Loucy (cell line): ENCODE measurements around the gene GCSAML.
A peak's percentile ranks its signal among the peaks of the same experiment; 100 is the strongest.

ENCODE experiments used
- H2AFZ ChIP-seq: fragments of 200-600 bp; sonication (generic); 2 replicates; pipeline ENCODE4 v1.6.0; 2016; ENCODE audit warnings: antibody characterized with exemption, mild to moderate bottlenecking, low read length, moderate library complexity
- H3F3A ChIP-seq: fragments of 200-600 bp; 2 replicates; pipeline ENCODE4 v1.6.0; 2016; ENCODE audit warnings: antibody characterized with exemption, low read depth, mild to moderate bottlenecking
- H3K27me3 ChIP-seq: fragments of 200-600 bp; sonication (generic); 2 replicates; pipeline ENCODE4 v1.6.1; 2014; ENCODE audit warnings: low read length, mild to moderate bottlenecking; ENCODE audit not compliant: insufficient read depth, poor library complexity, severe bottlenecking
- H3K36me3 ChIP-seq: fragments of 200-600 bp; sonication (generic); 2 replicates; pipeline ENCODE4 v1.6.1; 2016; ENCODE audit warnings: low read length; ENCODE audit not compliant: insufficient read depth
- H3K4me1 ChIP-seq: fragments of 200-600 bp; sonication (generic); 2 replicates; pipeline ENCODE4 v1.5.1; 2014; ENCODE audit warnings: low read length, mild to moderate bottlenecking; ENCODE audit not compliant: insufficient read depth, poor library complexity, severe bottlenecking
- H3K4me2 ChIP-seq: fragments of 200-600 bp; sonication (generic); 2 replicates; pipeline ENCODE4 v1.6.0; 2014; ENCODE audit warnings: antibody characterized with exemption, low read length, low read depth, mild to moderate bottlenecking; ENCODE audit not compliant: poor library complexity, severe bottlenecking
- H3K4me3 ChIP-seq: fragments of 200-600 bp; sonication (generic); 2 replicates; pipeline ENCODE4 v1.5.1; 2014; ENCODE audit warnings: low read length, mild to moderate bottlenecking, mixed read lengths; ENCODE audit not compliant: poor library complexity, severe bottlenecking
- H3K79me2 ChIP-seq: fragments of 200-600 bp; sonication (generic); 2 replicates; pipeline ENCODE4 v1.6.1; 2014; ENCODE audit warnings: low read length; ENCODE audit not compliant: insufficient read depth
- H3K9ac ChIP-seq: fragments of 200-600 bp; sonication (generic); 2 replicates; pipeline ENCODE4 v1.6.0; 2014; ENCODE audit warnings: mild to moderate bottlenecking, low read depth, low read length, moderate library complexity; ENCODE audit not compliant: poor library complexity, severe bottlenecking
- H3K9me2 ChIP-seq: fragments of 200-600 bp; sonication (generic); replicated peaks from 2 replicates; pipeline ENCODE4 v1.6.1; 2016; ENCODE audit warnings: low read depth, low read length, mixed read lengths
- H3K9me3 ChIP-seq: fragments of 200-600 bp; sonication (generic); 2 replicates; pipeline ENCODE4 v1.6.1; 2014; ENCODE audit warnings: mild to moderate bottlenecking, antibody characterized with exemption, low read length, low read depth; ENCODE audit not compliant: insufficient read depth
- H4K20me1 ChIP-seq: fragments of 200-600 bp; sonication (generic); 2 replicates; pipeline ENCODE4 v1.6.0; 2014; ENCODE audit warnings: antibody characterized with exemption, low read length, mild to moderate bottlenecking; ENCODE audit not compliant: insufficient read depth, poor library complexity, severe bottlenecking
- EZH2phosphoT487 ChIP-seq: fragments of 200-600 bp; IDR thresholded peaks from 2 replicates; pipeline ENCODE4 v1.6.1; 2018; ENCODE audit warnings: antibody characterized with exemption, mild to moderate bottlenecking, moderate library complexity, borderline replicate concordance
- TF ChIP-seq, protein P1 (sequence below): fragments of 200-600 bp; sonication (generic); conservative IDR thresholded peaks from 2 replicates; pipeline ENCODE4 v1.5.1; 2014; ENCODE audit warnings: mild to moderate bottlenecking, antibody characterized with exemption, low read length

Gene GCSAML

DNA sequence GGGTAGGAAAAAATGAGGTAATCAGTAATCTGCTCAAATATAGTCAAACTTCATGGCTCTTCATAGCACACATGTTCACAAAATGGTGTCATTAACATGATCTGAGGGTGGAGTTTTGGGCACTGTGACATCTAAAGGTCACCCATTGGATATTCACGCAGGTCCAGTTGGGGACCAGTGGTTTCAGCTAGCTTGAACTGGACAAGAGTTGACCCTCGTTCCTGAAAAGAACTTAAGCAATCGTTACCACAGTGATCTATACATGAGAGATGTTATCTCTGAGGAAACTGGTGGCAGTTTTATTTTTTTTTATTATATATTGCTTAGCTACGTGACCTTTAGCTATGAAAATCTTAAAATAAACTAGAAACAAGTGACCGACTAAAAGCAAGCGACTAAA lies 9.7 kb upstream of the GCSAML start:
- Histone ChIP-seq H3K9me3 (0 out of 2 replicates have a peak, but pooled peaks cover 6% of the 10 kb centered on the region), H3K4me2 (peak overlapping the region; percentile 73)
- TF ChIP-seq EZH2phosphoT487: no peak
- TF ChIP-seq, protein P1, sequence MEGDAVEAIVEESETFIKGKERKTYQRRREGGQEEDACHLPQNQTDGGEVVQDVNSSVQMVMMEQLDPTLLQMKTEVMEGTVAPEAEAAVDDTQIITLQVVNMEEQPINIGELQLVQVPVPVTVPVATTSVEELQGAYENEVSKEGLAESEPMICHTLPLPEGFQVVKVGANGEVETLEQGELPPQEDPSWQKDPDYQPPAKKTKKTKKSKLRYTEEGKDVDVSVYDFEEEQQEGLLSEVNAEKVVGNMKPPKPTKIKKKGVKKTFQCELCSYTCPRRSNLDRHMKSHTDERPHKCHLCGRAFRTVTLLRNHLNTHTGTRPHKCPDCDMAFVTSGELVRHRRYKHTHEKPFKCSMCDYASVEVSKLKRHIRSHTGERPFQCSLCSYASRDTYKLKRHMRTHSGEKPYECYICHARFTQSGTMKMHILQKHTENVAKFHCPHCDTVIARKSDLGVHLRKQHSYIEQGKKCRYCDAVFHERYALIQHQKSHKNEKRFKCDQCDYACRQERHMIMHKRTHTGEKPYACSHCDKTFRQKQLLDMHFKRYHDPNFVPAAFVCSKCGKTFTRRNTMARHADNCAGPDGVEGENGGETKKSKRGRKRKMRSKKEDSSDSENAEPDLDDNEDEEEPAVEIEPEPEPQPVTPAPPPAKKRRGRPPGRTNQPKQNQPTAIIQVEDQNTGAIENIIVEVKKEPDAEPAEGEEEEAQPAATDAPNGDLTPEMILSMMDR: no peak

DNA sequence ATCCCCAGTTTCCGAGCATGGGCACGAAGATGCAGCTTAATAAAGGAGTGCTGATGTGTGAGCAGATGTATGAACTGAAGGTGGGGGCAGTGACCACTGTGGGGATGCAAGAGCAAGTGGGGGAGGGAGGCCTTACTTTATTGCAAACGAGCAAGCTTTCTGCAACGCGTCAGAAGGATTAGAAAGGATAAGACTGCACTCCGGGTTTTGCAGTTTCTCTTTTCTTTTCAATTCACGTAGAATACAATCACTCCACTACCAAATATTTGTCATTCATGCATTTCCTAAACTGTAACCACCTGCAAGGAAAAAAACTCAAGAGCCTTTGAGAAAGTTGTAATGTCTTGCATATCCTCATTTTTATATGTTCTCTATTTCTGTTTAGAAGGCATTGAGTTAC lies 8.4 kb upstream of the GCSAML start:
- peak overlapping the region; percentile 48 for H3K9ac ChIP-seq
- no peaks in the 10 kb centered on the region for H3K27me3 ChIP-seq
- H3K4me3 ChIP-seq: peak overlapping the region; percentile 56
- H3K9me3 ChIP-seq: 0 out of 2 replicates have a peak, but pooled peaks cover 6% of the 10 kb centered on the region
- H2AFZ ChIP-seq: peak overlapping the region; percentile 71
- H3K9me2 ChIP-seq: no peaks in the 10 kb centered on the region
- peaks cover 66% of the 10 kb centered on the region for H3K4me1 ChIP-seq
- no peaks in the 10 kb centered on the region for H3K79me2 ChIP-seq
- H3K36me3 ChIP-seq: no peaks in the 10 kb centered on the region
- no peaks in the 10 kb centered on the region for H4K20me1 ChIP-seq
- TF ChIP-seq, protein P1: no peak
- no peak for TF ChIP-seq EZH2phosphoT487
- H3F3A ChIP-seq: no peaks in the 10 kb centered on the region
- peak overlapping the region; percentile 73 for H3K4me2 ChIP-seq

More for the DNA sequence above, 9.7 kb upstream of the GCSAML start:
- Histone ChIP-seq H3K9me2 (no peaks in the 10 kb centered on the region), H3K36me3 (no peaks in the 10 kb centered on the region), H2AFZ (no peak overlapping the region), H3F3A (no peaks in the 10 kb centered on the region), H3K79me2 (no peaks in the 10 kb centered on the region), H3K27me3 (no peaks in the 10 kb centered on the region), H4K20me1 (no peaks in the 10 kb centered on the region), H3K9ac (peak overlapping the region; percentile 48), H3K4me3 (no peak overlapping the region), H3K4me1 (peaks cover 54% of the 10 kb centered on the region)

DNA sequence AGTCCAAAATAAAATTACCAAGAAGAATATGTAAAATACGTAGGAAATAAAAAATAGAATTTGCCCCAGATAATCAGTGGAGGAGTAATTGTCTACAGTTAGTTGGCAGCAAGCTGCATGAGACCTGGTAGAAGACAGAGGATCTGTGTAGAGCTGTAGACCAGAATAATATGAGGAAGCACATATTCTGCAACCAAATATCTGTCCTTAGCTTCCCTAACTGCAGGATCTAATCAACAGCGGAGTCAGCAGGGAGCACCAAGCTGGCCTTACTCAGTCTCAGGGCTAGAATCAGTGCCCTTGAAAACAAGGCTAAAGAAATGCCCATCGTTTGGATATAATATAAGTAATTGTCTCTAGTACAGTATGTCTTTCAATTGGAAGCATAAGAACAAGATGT lies 6.1 kb upstream of the GCSAML start:
- Histone ChIP-seq H3K4me3 (no peak overlapping the region), H3K27me3 (no peaks in the 10 kb centered on the region)

More for the DNA sequence above, 6.1 kb upstream of the GCSAML start:
- H3F3A ChIP-seq: no peaks in the 10 kb centered on the region
- H4K20me1 ChIP-seq: no peaks in the 10 kb centered on the region
- H3K9me3 ChIP-seq: no peaks in the 10 kb centered on the region
- peak overlapping the region; percentile 7 for H3K9ac ChIP-seq
- H2AFZ ChIP-seq: peak overlapping the region; percentile 40; the same call in 1 of the 2 replicates
- H3K79me2 ChIP-seq: no peaks in the 10 kb centered on the region
- no peak overlapping the region for H3K4me2 ChIP-seq
- no peaks in the 10 kb centered on the region for H3K36me3 ChIP-seq
- TF ChIP-seq, protein P1: no peak
- peaks cover 79% of the 10 kb centered on the region for H3K4me1 ChIP-seq
- no peaks in the 10 kb centered on the region for H3K9me2 ChIP-seq
